ENCODE data around the gene ZSCAN30.

Gene ZSCAN30

GRCh38 chr18:35268821-35269220 lies 21.2 kb downstream of the ZSCAN30 start:
- no peaks in the 10 kb centered on the region for H3K4me1 ChIP-seq (ENCODE audit: control insufficient read depth in 1 of 2, insufficient read depth in 2 of 2, low read length in 2 of 2)
- no peak overlapping the region for H3K4ac ChIP-seq (ENCODE audit: low read depth, low read length)
- H3K4me3 ChIP-seq (ENCODE audit: low read depth, low read length) = no peak overlapping the region
- H2BK12ac ChIP-seq (ENCODE audit: low read length) = no peak overlapping the region
- H4K12ac ChIP-seq (ENCODE audit: low read depth, low read length) = no peak overlapping the region
- no peak overlapping the region for H4K8ac ChIP-seq (ENCODE audit: low read depth, low read length)
- no peak overlapping the region for H2AK5ac ChIP-seq (ENCODE audit: low read length)
- WGBS (ENCODE audit: extremely low coverage, insufficient coverage, insufficient read length) = no CpG with 5 or more reads among the region's 2 CpGs
- no peak overlapping the region for H3K23ac ChIP-seq (ENCODE audit: low read length)
- no peak for DNase-seq
- no peaks in the 10 kb centered on the region for H3K79me2 ChIP-seq (ENCODE audit: control insufficient read depth, insufficient read depth, low read length, poor library complexity)
- H3K4me2 ChIP-seq (ENCODE audit: low read length) = no peak overlapping the region
- no peak overlapping the region for H2BK5ac ChIP-seq (ENCODE audit: low read depth, low read length, poor library complexity)
- no peaks in the 10 kb centered on the region for H3K79me1 ChIP-seq (ENCODE audit: low read length)
- H3K9ac ChIP-seq (ENCODE audit: low read length) = no peak overlapping the region
- H2BK120ac ChIP-seq (ENCODE audit: insufficient read depth, low read length, poor library complexity) = no peak overlapping the region
- no peak overlapping the region for H3K14ac ChIP-seq (ENCODE audit: low read length)
- no peaks in the 10 kb centered on the region for H3K27me3 ChIP-seq (ENCODE audit: insufficient read depth, low read length)
- no peak overlapping the region for H3K18ac ChIP-seq (ENCODE audit: low read length)
- no peak overlapping the region for H3K27ac ChIP-seq (ENCODE audit: low read depth, low read length)
- peaks cover 4% of the 10 kb centered on the region for H3K9me3 ChIP-seq (ENCODE audit: insufficient read depth, low read depth, low read length)
- H3K36me3 ChIP-seq (ENCODE audit: control insufficient read depth in 1 of 2, insufficient read depth in 2 of 2, low read length in 2 of 2) = peaks cover 0 to 2% of the 10 kb centered on the region in 2 experiments
- H4K91ac ChIP-seq (ENCODE audit: low read depth, low read length) = no peak overlapping the region
- H2AFZ ChIP-seq (ENCODE audit: insufficient read depth, low read length, poor library complexity) = no peak overlapping the region

- Histone ChIP-seq H3K4me1 (ENCODE audit: control insufficient read depth in 1 of 2, insufficient read depth in 2 of 2, low read length in 2 of 2) (no peaks in the 10 kb centered on the region), H4K12ac (ENCODE audit: low read depth, low read length) (no peak overlapping the region), H2BK12ac (ENCODE audit: low read length) (no peak overlapping the region), H2BK120ac (ENCODE audit: insufficient read depth, low read length, poor library complexity) (no peak overlapping the region), H3K79me2 (ENCODE audit: control insufficient read depth, insufficient read depth, low read length, poor library complexity) (no peaks in the 10 kb centered on the region), H3K18ac (ENCODE audit: low read length) (no peak overlapping the region), H3K27me3 (ENCODE audit: insufficient read depth, low read length) (no peaks in the 10 kb centered on the region), H2AK5ac (ENCODE audit: low read length) (no peak overlapping the region), H3K27ac (ENCODE audit: low read depth, low read length) (no peak overlapping the region), H4K91ac (ENCODE audit: low read depth, low read length) (no peak overlapping the region), H3K14ac (ENCODE audit: low read length) (no peak overlapping the region), H3K23ac (ENCODE audit: low read length) (no peak overlapping the region), H3K9me3 (ENCODE audit: insufficient read depth, low read depth, low read length) (peaks cover 4% of the 10 kb centered on the region), H3K79me1 (ENCODE audit: low read length) (no peaks in the 10 kb centered on the region), H3K4me2 (ENCODE audit: low read length) (no peak overlapping the region), H3K9ac (ENCODE audit: low read length) (no peak overlapping the region), H4K8ac (ENCODE audit: low read depth, low read length) (no peak overlapping the region), H3K4me3 (ENCODE audit: low read depth, low read length) (no peak overlapping the region), H2AFZ (ENCODE audit: insufficient read depth, low read length, poor library complexity) (no peak overlapping the region), H2BK5ac (ENCODE audit: low read depth, low read length, poor library complexity) (no peak overlapping the region), H3K36me3 (ENCODE audit: control insufficient read depth in 1 of 2, insufficient read depth in 2 of 2, low read length in 2 of 2) (peaks cover 2% of the 10 kb centered on the region in 2 experiments), H3K4ac (ENCODE audit: low read depth, low read length) (no peak overlapping the region)
- WGBS (ENCODE audit: extremely low coverage, insufficient coverage, insufficient read length) = no CpG with 5 or more reads among the region's 30 CpGs
- DNase-seq = no peak
These were observed 22.2 kb downstream of the ZSCAN30 start for GRCh38 chr18:35267809-35268208.

GRCh38 chr18:35267161-35267651 lies 22.8 kb downstream of the ZSCAN30 start:
- peaks cover 4% of the 10 kb centered on the region for H3K9me3 ChIP-seq (ENCODE audit: insufficient read depth, low read depth, low read length)
- H3K79me2 ChIP-seq (ENCODE audit: control insufficient read depth, insufficient read depth, low read length, poor library complexity) = no peaks in the 10 kb centered on the region
- peaks cover 2 to 6% of the 10 kb centered on the region in 2 experiments for H3K36me3 ChIP-seq (ENCODE audit: control insufficient read depth in 1 of 2, insufficient read depth in 2 of 2, low read length in 2 of 2)
- H3K4ac ChIP-seq (ENCODE audit: low read depth, low read length) = no peak overlapping the region
- H3K14ac ChIP-seq (ENCODE audit: low read length) = no peak overlapping the region
- no peak overlapping the region for H2BK12ac ChIP-seq (ENCODE audit: low read length)
- no peak overlapping the region for H2BK120ac ChIP-seq (ENCODE audit: insufficient read depth, low read length, poor library complexity)
- H3K4me2 ChIP-seq (ENCODE audit: low read length) = no peak overlapping the region
- no peak overlapping the region for H3K4me3 ChIP-seq (ENCODE audit: low read depth, low read length)
- H2BK5ac ChIP-seq (ENCODE audit: low read depth, low read length, poor library complexity) = no peak overlapping the region
- no peak overlapping the region for H3K27ac ChIP-seq (ENCODE audit: low read depth, low read length)
- no peaks in the 10 kb centered on the region for H3K79me1 ChIP-seq (ENCODE audit: low read length)
- no peaks in the 10 kb centered on the region for H3K27me3 ChIP-seq (ENCODE audit: insufficient read depth, low read length)
- H2AFZ ChIP-seq (ENCODE audit: insufficient read depth, low read length, poor library complexity) = no peak overlapping the region
- H4K8ac ChIP-seq (ENCODE audit: low read depth, low read length) = no peak overlapping the region
- H3K18ac ChIP-seq (ENCODE audit: low read length) = no peak overlapping the region
- H2AK5ac ChIP-seq (ENCODE audit: low read length) = no peak overlapping the region
- H4K91ac ChIP-seq (ENCODE audit: low read depth, low read length) = no peak overlapping the region
- no CpG with 5 or more reads among the region's 48 CpGs for WGBS (ENCODE audit: extremely low coverage, insufficient coverage, insufficient read length)
- H3K4me1 ChIP-seq (ENCODE audit: control insufficient read depth in 1 of 2, insufficient read depth in 2 of 2, low read length in 2 of 2) = no peaks in the 10 kb centered on the region
- DNase-seq = peak in 1 of 2 donors; percentile 30
- H4K12ac ChIP-seq (ENCODE audit: low read depth, low read length) = no peak overlapping the region
- no peak overlapping the region for H3K23ac ChIP-seq (ENCODE audit: low read length)
- no peak overlapping the region for H3K9ac ChIP-seq (ENCODE audit: low read length)

- H4K8ac ChIP-seq (ENCODE audit: low read depth, low read length) = no peak overlapping the region
- no peaks in the 10 kb centered on the region for H3K4me1 ChIP-seq (ENCODE audit: control insufficient read depth in 1 of 2, insufficient read depth in 2 of 2, low read length in 2 of 2)
- H4K91ac ChIP-seq (ENCODE audit: low read depth, low read length) = no peak overlapping the region
- H3K18ac ChIP-seq (ENCODE audit: low read length) = no peak overlapping the region
- peaks cover 2% of the 10 kb centered on the region for H3K9me3 ChIP-seq (ENCODE audit: insufficient read depth, low read depth, low read length)
- H2AFZ ChIP-seq (ENCODE audit: insufficient read depth, low read length, poor library complexity) = no peak overlapping the region
- no peak overlapping the region for H3K23ac ChIP-seq (ENCODE audit: low read length)
- WGBS (ENCODE audit: extremely low coverage, insufficient coverage, insufficient read length) = no CpG with 5 or more reads among the region's 2 CpGs
- no peak overlapping the region for H3K27ac ChIP-seq (ENCODE audit: low read depth, low read length)
- no peak overlapping the region for H3K4ac ChIP-seq (ENCODE audit: low read depth, low read length)
- no peak overlapping the region for H3K14ac ChIP-seq (ENCODE audit: low read length)
- no peak overlapping the region for H2BK120ac ChIP-seq (ENCODE audit: insufficient read depth, low read length, poor library complexity)
- no peak for DNase-seq
- no peaks in the 10 kb centered on the region for H3K79me2 ChIP-seq (ENCODE audit: control insufficient read depth, insufficient read depth, low read length, poor library complexity)
- peak overlapping the region; percentile 42 for H3K9ac ChIP-seq (ENCODE audit: low read length)
- no peak overlapping the region for H2AK5ac ChIP-seq (ENCODE audit: low read length)
- H3K36me3 ChIP-seq (ENCODE audit: control insufficient read depth in 1 of 2, insufficient read depth in 2 of 2, low read length in 2 of 2) = peaks cover 2 to 6% of the 10 kb centered on the region in 2 experiments
- no peak overlapping the region for H2BK12ac ChIP-seq (ENCODE audit: low read length)
- H3K79me1 ChIP-seq (ENCODE audit: low read length) = no peaks in the 10 kb centered on the region
- H3K4me3 ChIP-seq (ENCODE audit: low read depth, low read length) = no peak overlapping the region
- H3K4me2 ChIP-seq (ENCODE audit: low read length) = no peak overlapping the region
- H3K27me3 ChIP-seq (ENCODE audit: insufficient read depth, low read length) = no peaks in the 10 kb centered on the region
- no peak overlapping the region for H4K12ac ChIP-seq (ENCODE audit: low read depth, low read length)
- no peak overlapping the region for H2BK5ac ChIP-seq (ENCODE audit: low read depth, low read length, poor library complexity)
These were observed 25.6 kb downstream of the ZSCAN30 start for GRCh38 chr18:35264409-35264808.

All from trophoblast cell (in vitro differentiated cells and primary cell).